Lower leg skin (tissue), 3 donors: Measurements from ENCODE around the gene ISM1.

Experiments used
- CTCF ChIP-seq, 3 donors: fragments of 450-650 bp; IDR thresholded peaks; one replicate each; pipeline ENCODE4 v1.5.1; 2016; ENCODE audit warnings: antibody characterized with exemption in 3 of 3, mild to moderate bottlenecking in 3 of 3, moderate library complexity in 2 of 3
- POLR2A ChIP-seq, 2 donors: fragments of 450-650 bp; IDR thresholded peaks; one replicate each; pipeline ENCODE4 v1.6.1; 2016 to 2017; ENCODE audit warnings: antibody characterized with exemption in 2 of 2, mild to moderate bottlenecking in 1 of 2, moderate library complexity in 1 of 2

GRCh38 chr20:13288357-13288756, 67.3 kb downstream of the ISM1 start:
- TF ChIP-seq CTCF (IDR thresholded peaks at IDR 0.05) (no peak), POLR2A (IDR thresholded peaks at IDR 0.05) (no peak)
